T-helper 17 cell (primary cell): ENCODE data around the gene PDGFB. TPM values are rescaled to one million over a fixed set of nuclear protein-coding genes. Genes with fewer than 3 reads are reported as not detected.
"Not testable (repeated sequence)": the region's sequence is repeated elsewhere in the genome, so short reads cannot be mapped to it uniquely, and the experiment has no call there.

Experiments
- ATAC-seq: fragments of 150-1000 bp; cut with Tn5 transposase; 2 replicates; pipeline ENCODE4 v1.10.0; 2021; ENCODE audit warnings: mild to moderate bottlenecking, moderate library complexity
- DNase-seq, 3 donors: peaks; one replicate each; pipeline versions ENCODE4 v3.0.0 to v3.0.0-alpha.2; 2020 to 2021
- H3K9me3 ChIP-seq: one replicate; pipeline ENCODE4 v1.7.0; 2013; ENCODE audit warnings: low read length, mild to moderate bottlenecking; ENCODE audit not compliant: control insufficient read depth, poor library complexity, severe bottlenecking
- H3K27ac Mint-ChIP-seq: one replicate; pipeline ENCODE4 v1.8.0; 2022; ENCODE audit warnings: mild to moderate bottlenecking, moderate library complexity, mixed read lengths
- H3K27me3 Mint-ChIP-seq: one replicate; pipeline ENCODE4 v1.8.0; 2022; ENCODE audit warnings: mixed read lengths
- H3K36me3 Mint-ChIP-seq: one replicate; pipeline ENCODE4 v1.8.0; 2022; ENCODE audit warnings: low read depth, mixed read lengths
- H3K4me1 Mint-ChIP-seq: one replicate; pipeline ENCODE4 v1.8.0; 2022; ENCODE audit warnings: mild to moderate bottlenecking, mixed read lengths
- H3K4me3 Mint-ChIP-seq: one replicate; pipeline ENCODE4 v1.8.0; 2022; ENCODE audit warnings: mild to moderate bottlenecking, moderate library complexity, mixed read lengths
- total RNA-seq, 4 donors: library from RNA in 2 of 4; stranded (reverse) in 2 of 4; gene quantifications; one replicate each; pipeline ENCODE4 v1.2.3 and lab custom pipeline; 2022 to 2026

Gene PDGFB
- total RNA-seq, 2 donors from 2014 or later, result 2.8 to 4.4 TPM

- ATAC-seq, result no peak
- peaks cover 2% of the 10 kb centered on the region for H3K4me1 Mint-ChIP-seq
- no peaks in the 10 kb centered on the region for H3K9me3 ChIP-seq
- H3K4me3 Mint-ChIP-seq, result no peak overlapping the region
- no peak overlapping the region for H3K27ac Mint-ChIP-seq
- H3K27me3 Mint-ChIP-seq, result peaks cover 14% of the 10 kb centered on the region
- no peak for DNase-seq
- H3K36me3 Mint-ChIP-seq, result peaks cover 3% of the 10 kb centered on the region
These were observed 15.7 kb downstream of the PDGFB start for GRCh38 chr22:39229075-39229474.

DNA sequence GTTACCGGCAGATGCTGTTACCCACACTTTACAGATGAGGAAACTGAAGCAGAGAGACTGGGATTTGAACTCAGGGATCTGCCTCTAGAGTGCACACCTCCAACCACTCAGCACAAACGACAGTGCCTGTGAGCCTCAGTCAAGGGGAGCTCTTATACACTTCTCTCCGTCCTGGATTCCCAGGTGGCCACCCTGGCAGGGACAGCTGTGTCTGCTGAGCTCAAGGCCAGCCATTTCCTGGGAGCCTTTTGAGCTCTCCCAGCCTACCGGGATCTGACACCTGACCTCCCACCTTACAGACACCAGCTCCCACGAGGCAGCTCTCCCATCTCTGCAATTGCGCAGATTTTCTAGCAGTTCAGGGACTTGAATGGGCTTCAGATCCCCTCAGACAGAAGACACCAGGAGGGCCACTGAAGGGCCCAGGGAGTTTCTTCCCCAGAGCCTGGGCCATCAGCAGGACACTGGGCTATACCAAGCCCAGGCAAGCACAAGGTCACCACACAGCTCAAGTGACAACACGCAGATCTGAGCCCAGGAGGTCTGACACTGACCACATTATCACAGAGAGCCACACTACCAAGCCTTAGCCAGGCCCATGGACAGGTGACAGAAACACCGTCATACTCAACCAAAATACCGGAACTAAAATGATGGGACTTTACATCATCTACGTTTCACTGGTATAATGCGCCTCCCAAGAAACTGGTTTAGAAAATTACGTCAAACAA is 17.1 kb downstream of the PDGFB start:
- peaks cover 13% of the 10 kb centered on the region for H3K27me3 Mint-ChIP-seq
- no peak for ATAC-seq

GRCh38 chr22:39226353-39226752 is 18.4 kb downstream of the PDGFB start:
- H3K36me3 Mint-ChIP-seq, result peaks cover 3% of the 10 kb centered on the region
- H3K27ac Mint-ChIP-seq, result no peak overlapping the region
- H3K27me3 Mint-ChIP-seq, result peaks cover 13% of the 10 kb centered on the region
- DNase-seq (no peak), ATAC-seq (no peak)
- H3K4me1 Mint-ChIP-seq, result peaks cover 4% of the 10 kb centered on the region
- no peak overlapping the region for H3K4me3 Mint-ChIP-seq
- H3K9me3 ChIP-seq, result no peaks in the 10 kb centered on the region

More for the DNA sequence above, 17.1 kb downstream of the PDGFB start:
- H3K4me1 Mint-ChIP-seq, result peaks cover 4% of the 10 kb centered on the region
- H3K4me3 Mint-ChIP-seq, result no peak overlapping the region
- no peak for DNase-seq
- no peaks in the 10 kb centered on the region for H3K9me3 ChIP-seq
- H3K27ac Mint-ChIP-seq, result no peak overlapping the region
- peaks cover 3% of the 10 kb centered on the region for H3K36me3 Mint-ChIP-seq

DNA sequence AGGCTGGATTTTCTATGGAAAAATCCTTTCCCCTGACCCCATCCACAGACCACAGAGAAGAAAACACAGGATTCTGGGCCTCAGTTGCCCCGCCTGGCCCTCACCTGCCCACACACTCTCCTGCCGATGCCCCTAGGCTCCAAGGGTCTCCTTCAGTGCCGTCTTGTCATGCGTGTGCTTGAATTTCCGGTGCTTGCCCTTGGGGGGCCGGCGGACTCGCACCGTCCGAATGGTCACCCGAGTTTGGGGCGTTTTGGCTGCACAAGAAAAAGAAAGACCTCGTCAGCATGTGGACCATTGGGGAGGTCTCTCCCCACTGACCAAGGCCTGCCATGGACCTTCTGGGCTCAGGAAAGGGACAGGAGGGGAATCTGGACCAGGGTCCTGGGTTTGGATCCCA is 19.2 kb downstream of the PDGFB start:
- Mint-ChIP-seq H3K4me1 (peaks cover 7% of the 10 kb centered on the region), H3K27me3 (peaks cover 6% of the 10 kb centered on the region), H3K36me3 (peaks cover 3% of the 10 kb centered on the region), H3K27ac (no peak overlapping the region), H3K4me3 (no peak overlapping the region)
- no peak for DNase-seq
- no peak for ATAC-seq
- H3K9me3 ChIP-seq, result no peaks in the 10 kb centered on the region

- DNase-seq (no peak), ATAC-seq (no peak)
- Mint-ChIP-seq H3K27ac (no peak overlapping the region), H3K36me3 (peaks cover 3% of the 10 kb centered on the region), H3K27me3 (no peaks in the 10 kb centered on the region), H3K4me1 (peaks cover 7% of the 10 kb centered on the region), H3K4me3 (no peak overlapping the region)
- H3K9me3 ChIP-seq, result no peaks in the 10 kb centered on the region
These were observed 20.2 kb downstream of the PDGFB start for GRCh38 chr22:39224550-39224949.

DNA sequence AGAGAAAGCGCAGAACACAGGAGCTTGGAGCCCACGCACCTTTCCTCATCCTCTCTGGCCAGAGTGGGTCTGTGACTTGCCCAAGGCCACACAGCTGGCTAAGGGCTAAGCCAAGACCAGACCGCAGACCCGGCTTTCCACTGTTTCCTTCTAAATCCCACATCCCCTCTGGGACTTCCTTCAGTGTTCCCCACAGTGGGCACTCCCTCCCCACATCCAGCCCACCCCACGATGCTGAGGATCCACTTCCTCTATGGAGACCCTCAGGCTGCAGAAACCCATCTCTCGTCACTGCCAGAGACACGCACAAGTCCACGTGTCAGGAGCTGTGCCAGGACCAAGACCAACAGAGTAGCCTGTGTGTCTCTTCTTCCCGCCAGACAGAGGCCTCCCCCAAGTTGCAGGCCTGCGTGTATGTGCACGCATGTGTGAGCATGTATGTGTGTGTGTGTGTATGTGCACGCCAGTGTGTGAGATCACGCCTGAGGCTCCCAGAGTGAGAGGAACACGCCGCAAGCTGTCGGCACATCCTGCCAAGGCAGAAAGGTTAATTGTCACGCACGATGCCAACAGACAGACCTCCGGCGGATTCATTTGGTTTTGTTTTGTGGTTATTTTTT is 21.6 kb downstream of the PDGFB start:
- DNase-seq, result no peak
- H3K4me3 Mint-ChIP-seq, result no peak overlapping the region
- no peak overlapping the region for H3K27ac Mint-ChIP-seq
- H3K27me3 Mint-ChIP-seq, result no peaks in the 10 kb centered on the region
- H3K9me3 ChIP-seq, result no peaks in the 10 kb centered on the region
- no peak for ATAC-seq
- peaks cover 7% of the 10 kb centered on the region for H3K4me1 Mint-ChIP-seq
- H3K36me3 Mint-ChIP-seq, result peaks cover 3% of the 10 kb centered on the region

DNA sequence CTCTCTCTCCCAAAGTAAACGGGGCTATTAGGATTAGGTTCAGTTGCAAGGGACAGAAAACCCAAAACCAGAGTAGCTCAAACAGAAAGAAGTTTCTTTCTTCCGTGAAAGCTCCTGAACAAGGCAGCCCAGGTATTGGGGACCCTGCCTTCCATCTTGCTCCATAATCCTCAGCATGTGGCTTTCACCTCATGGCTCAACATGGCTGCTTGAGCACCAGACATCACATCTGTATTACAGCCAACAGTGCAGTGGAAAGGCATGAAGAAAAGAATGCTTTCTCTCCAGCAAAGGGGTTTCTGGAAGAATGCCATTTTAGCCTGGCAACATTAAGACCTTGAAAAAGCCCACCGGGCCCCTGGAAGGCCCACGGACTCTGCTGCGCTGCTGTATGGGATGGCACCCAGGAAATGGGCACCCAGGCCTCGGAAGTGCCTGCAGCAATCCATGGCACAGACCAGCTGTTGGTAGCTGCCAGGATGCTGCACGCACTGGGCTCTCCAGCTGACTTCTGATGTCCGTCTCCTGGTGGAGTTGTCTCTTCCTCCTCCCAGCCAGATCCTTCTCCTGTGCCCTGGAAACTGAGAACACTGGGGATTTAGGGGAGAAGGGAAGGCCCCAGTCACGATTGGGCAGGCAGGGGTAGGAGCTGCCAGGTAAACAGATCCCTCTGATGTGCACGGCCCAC is 22.6 kb downstream of the PDGFB start:
- Mint-ChIP-seq H3K36me3 (peaks cover 3% of the 10 kb centered on the region), H3K27ac (no peak overlapping the region), H3K4me1 (peaks cover 7% of the 10 kb centered on the region), H3K27me3 (no peaks in the 10 kb centered on the region), H3K4me3 (no peak overlapping the region)
- no peaks in the 10 kb centered on the region for H3K9me3 ChIP-seq
- DNase-seq (no peak), ATAC-seq (no peak)

- H3K4me1 Mint-ChIP-seq, result peaks cover 7% of the 10 kb centered on the region
- H3K36me3 Mint-ChIP-seq, result peaks cover 3% of the 10 kb centered on the region
- no peak overlapping the region for H3K27ac Mint-ChIP-seq
- no peaks in the 10 kb centered on the region for H3K9me3 ChIP-seq
- DNase-seq (no peak), ATAC-seq (no peak)
- no peaks in the 10 kb centered on the region for H3K27me3 Mint-ChIP-seq
- H3K4me3 Mint-ChIP-seq, result no peak overlapping the region
These were observed 23.6 kb downstream of the PDGFB start for GRCh38 chr22:39220890-39221850.

DNA sequence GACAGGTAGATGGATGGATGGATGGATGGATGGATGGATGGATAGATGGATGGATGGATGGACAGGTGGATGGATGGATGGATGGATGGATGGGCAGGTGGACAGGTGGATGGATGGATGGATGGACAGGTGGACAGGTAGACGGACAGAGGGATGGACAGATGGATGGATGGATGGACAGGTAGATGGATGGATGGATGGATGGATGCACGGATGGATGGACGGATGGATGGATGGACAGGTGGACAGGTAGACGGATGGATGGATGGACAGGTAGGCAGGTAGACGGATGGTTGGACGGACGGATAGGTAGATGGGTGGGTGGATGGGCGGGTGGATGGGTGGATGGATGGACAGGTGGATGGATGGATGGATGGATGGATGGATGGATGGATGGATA is 24.3 kb downstream of the PDGFB start:
- ATAC-seq (no peak), DNase-seq (no peak)
- Mint-ChIP-seq H3K36me3 (peaks cover 3% of the 10 kb centered on the region), H3K27ac (no peak overlapping the region), H3K4me1 (peaks cover 9% of the 10 kb centered on the region), H3K27me3 (no peaks in the 10 kb centered on the region), H3K4me3 (no peak overlapping the region)
- no peaks in the 10 kb centered on the region for H3K9me3 ChIP-seq

- no peak for DNase-seq
- H3K36me3 Mint-ChIP-seq, result peaks cover 2% of the 10 kb centered on the region
- H3K27ac Mint-ChIP-seq, result no peak overlapping the region
- no peaks in the 10 kb centered on the region for H3K9me3 ChIP-seq
- no peak for ATAC-seq
- peaks cover 9% of the 10 kb centered on the region for H3K4me1 Mint-ChIP-seq
- H3K27me3 Mint-ChIP-seq, result peaks cover 4% of the 10 kb centered on the region
- no peak overlapping the region for H3K4me3 Mint-ChIP-seq
These were observed 25.4 kb downstream of the PDGFB start for GRCh38 chr22:39219071-39220039.

GRCh38 chr22:39218432-39218831 is 26.4 kb downstream of the PDGFB start:
- H3K36me3 Mint-ChIP-seq, DNase-seq: not testable (repeated sequence)

DNA sequence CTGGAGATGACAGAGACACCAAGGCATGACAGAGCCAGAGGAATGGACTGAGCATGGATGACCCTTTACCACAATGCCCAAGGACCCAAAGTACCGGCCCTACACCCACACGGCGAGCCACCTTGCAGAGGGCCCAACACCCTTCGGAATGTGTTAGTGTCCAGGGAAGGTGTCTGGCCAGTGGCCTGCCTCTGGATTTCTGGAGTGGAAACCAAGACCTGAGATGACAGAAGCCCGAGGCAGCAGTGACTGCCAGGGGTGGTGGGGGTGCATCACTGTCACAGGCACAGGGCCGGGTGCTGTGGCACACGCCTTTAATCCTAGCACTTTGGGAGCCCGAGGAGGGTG is 28.7 kb downstream of the PDGFB start:
- Mint-ChIP-seq H3K36me3 (no peaks in the 10 kb centered on the region), H3K4me3 (no peak overlapping the region), H3K27ac (no peak overlapping the region), H3K4me1 (peaks cover 8% of the 10 kb centered on the region), H3K27me3 (peaks cover 20% of the 10 kb centered on the region)
- DNase-seq (no peak), ATAC-seq (no peak)
- H3K9me3 ChIP-seq, result no peaks in the 10 kb centered on the region

More at GRCh38 chr22:39218432-39218831, 26.4 kb downstream of the PDGFB start:
- not testable (repeated sequence) for H3K9me3 ChIP-seq, H3K4me3 Mint-ChIP-seq, ATAC-seq, H3K4me1 Mint-ChIP-seq, H3K27ac Mint-ChIP-seq
- peaks cover 11% of the 10 kb centered on the region for H3K27me3 Mint-ChIP-seq
